Lower lobe of right lung (tissue), 2 donors: Measurements from ENCODE around the gene MALRD1. TPM values are rescaled to one million over a fixed set of nuclear protein-coding genes. Genes with fewer than 3 reads are reported as not detected.

Experiments
- ATAC-seq, 2 donors: fragments of 200-7000 bp; cut with Tn5 transposase; one replicate each; pipeline ENCODE4 v1.9.1; 2020 to 2022; ENCODE audit warnings: mild to moderate bottlenecking in 2 of 2, moderate library complexity in 2 of 2
- DNase-seq: peaks from one replicate; pipeline ENCODE4 v3.0.0-alpha.2; 2020
- H3K27ac ChIP-seq: fragments of 200-600 bp; one replicate; pipeline ENCODE4 v1.8.0; 2022
- H3K27me3 ChIP-seq: fragments of 200-600 bp; one replicate; pipeline ENCODE4 v1.8.0; 2022; ENCODE audit warnings: low read depth
- H3K36me3 ChIP-seq: fragments of 200-600 bp; one replicate; pipeline ENCODE4 v1.8.0; 2022; ENCODE audit warnings: mild to moderate bottlenecking
- H3K4me1 ChIP-seq: fragments of 200-600 bp; one replicate; pipeline ENCODE4 v1.8.0; 2022
- H3K4me3 ChIP-seq: fragments of 200-600 bp; one replicate; pipeline ENCODE4 v1.8.0; 2022; ENCODE audit warnings: mild to moderate bottlenecking
- H3K9me3 ChIP-seq: fragments of 200-600 bp; one replicate; pipeline ENCODE4 v1.8.0; 2022
- intact Hi-C: fragments of 100-400 bp; cut with DNase I; formaldehyde crosslinking; loops from one replicate; pipeline ENCODE4 v1.11.0; 2022
- total RNA-seq: library from RNA; stranded (reverse); fragmentation: NEBNext Ultra II Directional; extraction: Animal tissue kit (Norgen Biotek cat#: 25700); gene quantifications from one replicate; pipeline ENCODE4 v1.2.1, GENCODE V29; 2021
- TF ChIP-seq, protein P1 (sequence below): fragments of 200-600 bp; IDR thresholded peaks from one replicate; pipeline ENCODE4 v1.8.0; 2022; ENCODE audit warnings: antibody characterized with exemption, mild to moderate bottlenecking
- donor health status: DM: no; HTN: yes; CAD: no; lungs with severe emphysema.

Gene MALRD1
- total RNA-seq, 1 donor from 2014 or later, result 6.0 TPM

DNA sequence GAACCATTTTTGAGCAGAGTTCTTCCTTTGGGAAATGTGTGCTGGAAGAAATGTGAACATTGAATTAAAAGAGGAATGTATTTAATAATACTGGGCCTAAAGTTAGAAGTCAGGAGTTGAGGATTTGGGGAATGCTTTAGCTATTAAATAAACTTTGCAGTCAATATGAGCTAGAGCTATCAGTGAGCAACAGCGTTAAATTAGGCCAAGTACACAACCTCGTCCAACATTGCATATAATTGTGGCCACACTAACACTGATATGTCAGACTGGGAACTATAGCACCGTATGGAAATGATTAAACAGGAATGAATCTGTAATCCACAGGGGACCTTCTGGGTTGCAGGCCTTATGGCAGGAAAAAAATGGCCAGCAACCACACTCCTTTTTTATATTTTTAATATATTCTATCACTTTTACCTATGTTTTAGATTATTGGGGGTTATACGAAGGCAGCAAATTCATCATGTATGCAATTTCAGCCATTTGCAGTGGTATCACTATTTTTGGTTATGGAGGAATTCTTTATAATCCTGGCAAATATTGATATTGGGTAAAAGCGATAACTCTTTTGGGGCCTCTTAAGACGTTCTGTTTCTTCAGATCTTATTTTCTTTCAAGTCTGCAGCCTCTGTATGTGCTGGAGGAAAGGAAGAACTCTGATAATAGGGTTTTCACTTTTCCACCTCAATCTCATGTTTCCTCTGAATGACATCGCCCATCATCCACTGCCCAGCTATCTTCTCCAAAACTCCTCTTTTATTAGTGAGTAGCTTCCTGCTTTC, 531.4 kb downstream of the MALRD1 start:
- TF ChIP-seq, protein P1, sequence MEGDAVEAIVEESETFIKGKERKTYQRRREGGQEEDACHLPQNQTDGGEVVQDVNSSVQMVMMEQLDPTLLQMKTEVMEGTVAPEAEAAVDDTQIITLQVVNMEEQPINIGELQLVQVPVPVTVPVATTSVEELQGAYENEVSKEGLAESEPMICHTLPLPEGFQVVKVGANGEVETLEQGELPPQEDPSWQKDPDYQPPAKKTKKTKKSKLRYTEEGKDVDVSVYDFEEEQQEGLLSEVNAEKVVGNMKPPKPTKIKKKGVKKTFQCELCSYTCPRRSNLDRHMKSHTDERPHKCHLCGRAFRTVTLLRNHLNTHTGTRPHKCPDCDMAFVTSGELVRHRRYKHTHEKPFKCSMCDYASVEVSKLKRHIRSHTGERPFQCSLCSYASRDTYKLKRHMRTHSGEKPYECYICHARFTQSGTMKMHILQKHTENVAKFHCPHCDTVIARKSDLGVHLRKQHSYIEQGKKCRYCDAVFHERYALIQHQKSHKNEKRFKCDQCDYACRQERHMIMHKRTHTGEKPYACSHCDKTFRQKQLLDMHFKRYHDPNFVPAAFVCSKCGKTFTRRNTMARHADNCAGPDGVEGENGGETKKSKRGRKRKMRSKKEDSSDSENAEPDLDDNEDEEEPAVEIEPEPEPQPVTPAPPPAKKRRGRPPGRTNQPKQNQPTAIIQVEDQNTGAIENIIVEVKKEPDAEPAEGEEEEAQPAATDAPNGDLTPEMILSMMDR, result no peak
- Histone ChIP-seq H3K27ac (no peak overlapping the region), H3K36me3 (no peaks in the 10 kb centered on the region), H3K4me1 (no peaks in the 10 kb centered on the region), H3K9me3 (no peaks in the 10 kb centered on the region), H3K27me3 (no peaks in the 10 kb centered on the region), H3K4me3 (no peak overlapping the region)
- intact Hi-C loops, result no loop called here
- no peak for ATAC-seq
- no peak for DNase-seq

DNA sequence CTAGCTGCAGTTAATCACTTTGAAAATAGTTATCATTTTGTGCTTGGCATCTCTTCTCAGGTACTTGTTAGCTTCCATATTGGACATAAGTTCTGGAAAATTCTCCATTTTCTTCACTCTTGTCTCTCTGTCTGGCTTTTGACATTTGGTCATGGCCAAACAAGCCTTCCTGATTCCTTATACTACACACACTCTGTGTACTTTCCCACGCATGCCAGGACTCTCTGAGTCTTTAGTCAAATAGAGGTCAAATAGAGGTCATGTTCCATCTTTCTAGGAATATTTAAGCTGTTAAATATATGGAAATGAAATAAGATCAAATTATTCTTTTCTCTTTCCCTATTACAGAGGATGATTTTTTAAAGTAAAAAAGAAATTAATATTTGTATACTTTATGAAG, 532.1 kb downstream of the MALRD1 start:
- Histone ChIP-seq H3K9me3 (no peaks in the 10 kb centered on the region), H3K4me3 (no peak overlapping the region), H3K4me1 (no peaks in the 10 kb centered on the region), H3K27ac (no peak overlapping the region), H3K27me3 (no peaks in the 10 kb centered on the region), H3K36me3 (no peaks in the 10 kb centered on the region)
- intact Hi-C loops, result no loop called here
- TF ChIP-seq, protein P1, result no peak
- DNase-seq, result no peak
- no peak for ATAC-seq

GRCh38 chr10:19588608-19589007, 540.0 kb downstream of the MALRD1 start:
- intact Hi-C loops, result no loop called here
- no peak for ATAC-seq

DNA sequence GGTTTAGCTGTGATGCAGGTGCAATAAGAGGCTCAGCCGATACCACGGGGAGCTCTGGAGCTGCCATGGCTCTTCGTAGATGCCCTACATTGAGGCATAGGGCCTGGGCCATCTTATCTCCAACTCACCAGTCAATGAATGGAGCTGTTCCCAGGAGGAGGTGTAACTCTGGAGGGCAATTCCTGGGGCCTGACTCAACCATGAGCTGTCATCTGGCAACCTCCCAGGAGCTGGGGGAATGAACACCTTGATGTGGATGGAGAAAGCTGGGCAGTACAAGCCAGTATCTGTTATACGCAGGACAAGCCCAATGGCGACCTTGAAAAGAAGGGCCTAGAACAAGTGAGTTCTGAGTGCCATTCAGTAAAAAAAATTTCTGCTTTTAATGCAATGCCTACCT, 543.7 kb downstream of the MALRD1 start:
- no peak for DNase-seq
- no peaks in the 10 kb centered on the region for H3K36me3 ChIP-seq
- H3K4me3 ChIP-seq, result no peak overlapping the region
- intact Hi-C loops, result no loop called here
- no peaks in the 10 kb centered on the region for H3K4me1 ChIP-seq
- H3K9me3 ChIP-seq, result no peaks in the 10 kb centered on the region
- H3K27me3 ChIP-seq, result no peaks in the 10 kb centered on the region
- no peak overlapping the region for H3K27ac ChIP-seq
- no peak for ATAC-seq
- TF ChIP-seq, protein P1, result no peak

More at GRCh38 chr10:19588608-19589007, 540.0 kb downstream of the MALRD1 start:
- H3K27ac ChIP-seq, result no peak overlapping the region
- no peaks in the 10 kb centered on the region for H3K36me3 ChIP-seq
- DNase-seq, result no peak
- H3K4me1 ChIP-seq, result no peaks in the 10 kb centered on the region
- no peaks in the 10 kb centered on the region for H3K27me3 ChIP-seq
- H3K4me3 ChIP-seq, result no peak overlapping the region
- TF ChIP-seq, protein P1, result no peak
- H3K9me3 ChIP-seq, result no peaks in the 10 kb centered on the region

DNA sequence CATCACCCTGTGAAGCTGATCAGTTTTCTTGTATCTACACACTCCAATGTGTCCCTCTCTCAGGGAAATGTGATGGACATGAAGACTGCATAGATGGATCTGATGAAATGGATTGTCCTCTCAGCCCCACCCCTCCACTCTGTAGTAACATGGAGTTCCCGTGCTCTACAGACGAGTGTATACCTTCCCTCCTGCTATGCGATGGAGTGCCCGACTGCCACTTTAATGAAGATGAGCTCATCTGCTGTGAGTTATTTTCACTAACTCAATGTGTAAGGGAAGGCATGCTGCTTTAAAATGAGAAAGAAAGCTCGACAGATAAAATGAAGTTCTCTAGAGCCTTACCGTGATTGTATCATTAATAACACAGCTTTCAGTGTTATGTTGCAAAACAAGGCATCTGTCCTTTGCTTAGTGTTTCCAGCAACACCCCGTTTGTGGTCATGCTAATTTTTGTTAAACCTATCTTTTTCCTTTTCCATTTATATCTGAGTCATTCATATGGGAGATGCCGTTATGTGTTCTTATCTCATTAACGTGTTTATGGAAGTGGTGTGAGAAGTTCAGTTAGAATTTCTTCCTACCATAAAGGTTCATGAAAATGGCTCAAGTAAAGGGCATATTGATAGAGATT, 546.7 kb downstream of the MALRD1 start:
- no peaks in the 10 kb centered on the region for H3K4me1 ChIP-seq
- no peaks in the 10 kb centered on the region for H3K9me3 ChIP-seq
- intact Hi-C loops, result no loop called here
- no peaks in the 10 kb centered on the region for H3K27me3 ChIP-seq
- DNase-seq, result no peak
- ATAC-seq, result no peak
- H3K36me3 ChIP-seq, result no peaks in the 10 kb centered on the region
- H3K4me3 ChIP-seq, result no peak overlapping the region
- no peak overlapping the region for H3K27ac ChIP-seq
- TF ChIP-seq, protein P1, result no peak
